ENCODE results near the gene PDE7B. TPM values are rescaled to one million over a fixed set of nuclear protein-coding genes. Genes with fewer than 3 reads are reported as not detected.

Gene PDE7B
- total RNA-seq, 3 donors from 2014 or later, result 2.1 to 4.0 (median 2.2) TPM

- no peak for ATAC-seq
- TF ChIP-seq, protein P1, sequence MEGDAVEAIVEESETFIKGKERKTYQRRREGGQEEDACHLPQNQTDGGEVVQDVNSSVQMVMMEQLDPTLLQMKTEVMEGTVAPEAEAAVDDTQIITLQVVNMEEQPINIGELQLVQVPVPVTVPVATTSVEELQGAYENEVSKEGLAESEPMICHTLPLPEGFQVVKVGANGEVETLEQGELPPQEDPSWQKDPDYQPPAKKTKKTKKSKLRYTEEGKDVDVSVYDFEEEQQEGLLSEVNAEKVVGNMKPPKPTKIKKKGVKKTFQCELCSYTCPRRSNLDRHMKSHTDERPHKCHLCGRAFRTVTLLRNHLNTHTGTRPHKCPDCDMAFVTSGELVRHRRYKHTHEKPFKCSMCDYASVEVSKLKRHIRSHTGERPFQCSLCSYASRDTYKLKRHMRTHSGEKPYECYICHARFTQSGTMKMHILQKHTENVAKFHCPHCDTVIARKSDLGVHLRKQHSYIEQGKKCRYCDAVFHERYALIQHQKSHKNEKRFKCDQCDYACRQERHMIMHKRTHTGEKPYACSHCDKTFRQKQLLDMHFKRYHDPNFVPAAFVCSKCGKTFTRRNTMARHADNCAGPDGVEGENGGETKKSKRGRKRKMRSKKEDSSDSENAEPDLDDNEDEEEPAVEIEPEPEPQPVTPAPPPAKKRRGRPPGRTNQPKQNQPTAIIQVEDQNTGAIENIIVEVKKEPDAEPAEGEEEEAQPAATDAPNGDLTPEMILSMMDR (IDR thresholded peaks at IDR 0.05), result no peak
- Histone ChIP-seq H3K36me3 (ENCODE audit: low read depth) (no peaks in the 10 kb centered on the region), H3K9me3 (no peaks in the 10 kb centered on the region), H3K4me3 (no peak overlapping the region), H3K4me1 (ENCODE audit: low read depth) (no peaks in the 10 kb centered on the region)
- intact Hi-C loops (cut with DNase I, micrococcal nuclease), result loop anchor here in 1 of 2 donors (10.0 kb wide), 1 partner anchor 702 kb away; no protein-coding TSS in a partner anchor
- DNase-seq, result no peak
Observed at GRCh38 chr6:136236466-136237293, 385.2 kb downstream of the PDE7B start.

DNA sequence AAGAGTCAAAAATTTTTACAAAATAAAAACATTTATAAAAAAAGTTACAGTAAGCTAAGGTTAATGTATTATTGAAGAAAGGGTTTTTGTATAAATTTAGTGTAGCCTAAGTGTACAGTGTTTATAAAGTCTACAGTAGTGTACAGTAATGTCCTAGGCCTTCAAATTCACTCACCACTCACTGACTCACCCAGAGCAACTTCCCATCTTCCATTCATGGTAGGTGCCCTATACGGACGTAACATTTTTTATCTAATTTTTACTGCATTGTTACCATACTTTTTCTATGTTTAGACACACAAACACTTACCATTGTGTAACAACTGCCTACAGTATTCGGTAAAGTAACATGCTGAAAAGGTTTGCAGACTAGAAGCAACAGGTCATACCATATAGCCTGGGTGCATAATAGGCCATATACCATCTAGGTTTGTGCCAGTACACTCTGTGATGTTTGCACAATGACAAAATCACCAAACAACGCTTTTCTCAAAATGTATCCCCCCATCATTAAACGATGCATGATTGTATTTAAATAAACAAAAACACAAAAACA is 392.6 kb downstream of the PDE7B start:
- TF ChIP-seq, protein P1 (IDR thresholded peaks at IDR 0.05), result no peak
- ATAC-seq, result no peak
- no peak for DNase-seq
- no peak overlapping the region for H3K4me3 ChIP-seq
- H3K4me1 ChIP-seq (ENCODE audit: low read depth), result peaks cover under 1% of the 10 kb centered on the region
- intact Hi-C loops (cut with DNase I, micrococcal nuclease), result no loop called here
- H3K36me3 ChIP-seq (ENCODE audit: low read depth), result no peaks in the 10 kb centered on the region
- H3K9me3 ChIP-seq, result no peaks in the 10 kb centered on the region

Measured in mucosa of descending colon (tissue), 3 donors.